SK-N-SH (cell line): ENCODE measurements around the gene FGF8. TPM values are rescaled to one million over a fixed set of nuclear protein-coding genes. Genes with fewer than 3 reads are reported as not detected.

Experiments
- CTCF ChIA-PET: fragments of 300-600, 350-600 bp; formaldehyde crosslinking; extraction: SDS; loops from one replicate; lab custom pipeline; 2021; lab: Yijun Ruan, JAX
- POLR2A ChIA-PET: fragments of 350-600 bp; sonication (Branson Sonifier 250); formaldehyde crosslinking; extraction: SDS; loops from one replicate; lab custom pipeline; 2020; ENCODE audit warnings: antibody characterized with exemption, inconsistent platforms; lab: Yijun Ruan, JAX
- DNase-seq: peaks from one replicate; pipeline ENCODE4 v3.0.0; 2012
- H2AFZ ChIP-seq: fragments of 200-600 bp; sonication (generic); 2 replicates; pipeline ENCODE4 v1.8.1; 2016; ENCODE audit warnings: antibody characterized with exemption, mild to moderate bottlenecking, low read depth
- H3F3A ChIP-seq: fragments of 200-600 bp; sonication (generic); replicated peaks from 2 replicates; pipeline ENCODE3; 2016; ENCODE audit warnings: antibody characterized with exemption, mild to moderate bottlenecking; ENCODE audit not compliant: insufficient read depth
- H3K27ac ChIP-seq, 2 experiments: fragments of 200-500 bp in 1 of 2; fragments of 200-600 bp in 1 of 2; sonication (Bioruptor generic) in 1 of 2; sonication (generic), shearing (Covaris generic) in 1 of 2; 2 replicates each; pipeline versions ENCODE4 v1.5.1 to v1.6.1; 2014 to 2016; ENCODE audit warnings: low read depth in 2 of 2, inconsistent platforms in 1 of 2, low read length in 1 of 2, mild to moderate bottlenecking in 1 of 2, mixed read lengths in 1 of 2
- H3K27me3 ChIP-seq: fragments of 200-600 bp; sonication (generic), shearing (Covaris generic); 2 replicates; pipeline ENCODE4 v1.6.1; 2016; ENCODE audit warnings: mixed run types; ENCODE audit not compliant: insufficient read depth
- H3K36me3 ChIP-seq, 2 experiments: fragments of 200-500 bp in 1 of 2; fragments of 200-600 bp in 1 of 2; sonication (Bioruptor generic) in 1 of 2; sonication (generic) in 1 of 2; replicated peaks in 1 of 2; 2 replicates each; pipeline versions ENCODE3 to v1.5.1; 2014 to 2016; ENCODE audit warnings: low read length in 1 of 2, mild to moderate bottlenecking in 1 of 2; ENCODE audit not compliant: insufficient read depth in 2 of 2, control insufficient read depth in 1 of 2
- H3K4me1 ChIP-seq, 2 experiments: fragments of 200-500 bp in 1 of 2; fragments of 200-600 bp in 1 of 2; sonication (Bioruptor generic) in 1 of 2; sonication (generic), shearing (Covaris generic) in 1 of 2; 2 replicates each; pipeline versions ENCODE4 v1.5.1 to v1.6.1; 2014 to 2016; ENCODE audit warnings: low read depth in 1 of 2, low read length in 1 of 2, mixed run types in 1 of 2; ENCODE audit not compliant: insufficient read depth in 2 of 2, control insufficient read depth in 1 of 2
- H3K4me2 ChIP-seq: fragments of 200-600 bp; sonication (generic), shearing (Covaris generic); 2 replicates; pipeline ENCODE4 v1.6.1; 2017; ENCODE audit warnings: mixed run types
- H3K4me3 ChIP-seq, 2 experiments: fragments of 200-500 bp in 1 of 2; fragments of 200-600 bp in 1 of 2; sonication (Bioruptor generic) in 1 of 2; sonication (generic), shearing (Covaris generic) in 1 of 2; 2 replicates each; pipeline versions ENCODE4 v1.5.1 to v1.8.1; 2014 to 2016; ENCODE audit warnings: low read depth in 2 of 2, inconsistent platforms in 1 of 2, low read length in 1 of 2, mild to moderate bottlenecking in 1 of 2, mixed read lengths in 1 of 2, moderate library complexity in 1 of 2
- H3K79me2 ChIP-seq: fragments of 200-600 bp; sonication (generic); 2 replicates; pipeline ENCODE4 v1.8.1; 2017; ENCODE audit warnings: mild to moderate bottlenecking; ENCODE audit not compliant: insufficient read depth
- H3K9ac ChIP-seq: fragments of 200-600 bp; sonication (generic); 2 replicates; pipeline ENCODE4 v1.6.1; 2017; ENCODE audit warnings: mixed run types
- H3K9me2 ChIP-seq: fragments of 200-600 bp; sonication (generic); 2 replicates; pipeline ENCODE4 v1.6.1; 2017; ENCODE audit warnings: mixed run types
- H3K9me3 ChIP-seq: fragments of 200-600 bp; sonication (generic); 2 replicates; pipeline ENCODE4 v1.6.1; 2017; ENCODE audit warnings: mixed run types, mild to moderate bottlenecking, moderate library complexity
- H4K20me1 ChIP-seq: fragments of 200-600 bp; sonication (generic); 2 replicates; pipeline ENCODE4 v1.6.1; 2017; ENCODE audit warnings: mild to moderate bottlenecking, mixed run types; ENCODE audit not compliant: insufficient read depth
- CTCF ChIP-seq: fragments of 200-600 bp; sonication (generic); IDR thresholded peaks from 2 replicates; pipeline ENCODE4 v1.6.1; 2017; ENCODE audit warnings: antibody characterized with exemption, mild to moderate bottlenecking, moderate library complexity
- EZH2phosphoT487 ChIP-seq: fragments of 200-600 bp; sonication (generic); IDR thresholded peaks from 2 replicates; pipeline ENCODE4 v1.6.1; 2017; ENCODE audit warnings: low read depth, mixed run types, mild to moderate bottlenecking, antibody characterized with exemption, moderate library complexity, borderline replicate concordance
- FOXJ3 ChIP-seq: sonication (generic); formaldehyde crosslinking; IDR thresholded peaks from 2 replicates; pipeline ENCODE4 v1.5.1; 2020; ENCODE audit warnings: mild to moderate bottlenecking, missing genetic modification reagents
- FOXM1 ChIP-seq: IDR thresholded peaks from 2 replicates; pipeline ENCODE4 v1.4.0; 2012; ENCODE audit warnings: low read depth, mild to moderate bottlenecking
- GABPA ChIP-seq: IDR thresholded peaks from 2 replicates; pipeline ENCODE4 v1.4.0; 2012; ENCODE audit warnings: low read depth, mild to moderate bottlenecking
- JUND ChIP-seq: IDR thresholded peaks from 2 replicates; pipeline ENCODE4 v1.4.0; 2012
- PBX3 ChIP-seq: IDR thresholded peaks from 2 replicates; pipeline ENCODE4; 2012
- POLR2AphosphoS5 ChIP-seq: IDR thresholded peaks from 2 replicates; pipeline ENCODE4 v1.6.1; 2012; ENCODE audit warnings: low read depth, low read length
- RAD21 ChIP-seq: IDR thresholded peaks from 2 replicates; pipeline ENCODE4 v1.6.1; 2012; ENCODE audit warnings: mild to moderate bottlenecking, low read length
- REST ChIP-seq: IDR thresholded peaks from 2 replicates; pipeline ENCODE4 v1.6.1; 2012; ENCODE audit warnings: mild to moderate bottlenecking, low read depth, low read length, moderate library complexity
- SMC3 ChIP-seq: IDR thresholded peaks from 2 replicates; pipeline ENCODE4 v1.6.1; 2012; ENCODE audit warnings: low read depth, low read length, improper control_type of control experiment
- TEAD4 ChIP-seq: IDR thresholded peaks from 2 replicates; pipeline ENCODE4 v1.4.0; 2012; ENCODE audit warnings: mild to moderate bottlenecking, borderline replicate concordance; ENCODE audit not compliant: insufficient read depth
- YY1 ChIP-seq: IDR thresholded peaks from 2 replicates; pipeline ENCODE4 v1.4.0; 2012; ENCODE audit warnings: low read depth, mild to moderate bottlenecking
- WGBS: methylation state at CpG from one replicate; pipeline ENCODE4 v1.1.6; 2017; ENCODE audit warnings: low lambda C conversion rate; 5-methylcytosine and 5-hydroxymethylcytosine counted together
- polyA plus RNA-seq, 3 experiments: library from polyadenylated mRNA; depleted of rRNA; stranded (reverse); fragments of >200 nt; gene quantifications; 2 replicates each; pipeline ENCODE4 v1.2.3, GENCODE V29; 2012
- TF ChIP-seq, protein P1 (sequence below): IDR thresholded peaks from 2 replicates; pipeline ENCODE4 v1.4.0; 2012; ENCODE audit warnings: low read depth, borderline replicate concordance

FGF8 gene
- polyA plus RNA-seq, 1 of the 3 experiments (the other 2 are of a cell fraction) = not detected

DNA sequence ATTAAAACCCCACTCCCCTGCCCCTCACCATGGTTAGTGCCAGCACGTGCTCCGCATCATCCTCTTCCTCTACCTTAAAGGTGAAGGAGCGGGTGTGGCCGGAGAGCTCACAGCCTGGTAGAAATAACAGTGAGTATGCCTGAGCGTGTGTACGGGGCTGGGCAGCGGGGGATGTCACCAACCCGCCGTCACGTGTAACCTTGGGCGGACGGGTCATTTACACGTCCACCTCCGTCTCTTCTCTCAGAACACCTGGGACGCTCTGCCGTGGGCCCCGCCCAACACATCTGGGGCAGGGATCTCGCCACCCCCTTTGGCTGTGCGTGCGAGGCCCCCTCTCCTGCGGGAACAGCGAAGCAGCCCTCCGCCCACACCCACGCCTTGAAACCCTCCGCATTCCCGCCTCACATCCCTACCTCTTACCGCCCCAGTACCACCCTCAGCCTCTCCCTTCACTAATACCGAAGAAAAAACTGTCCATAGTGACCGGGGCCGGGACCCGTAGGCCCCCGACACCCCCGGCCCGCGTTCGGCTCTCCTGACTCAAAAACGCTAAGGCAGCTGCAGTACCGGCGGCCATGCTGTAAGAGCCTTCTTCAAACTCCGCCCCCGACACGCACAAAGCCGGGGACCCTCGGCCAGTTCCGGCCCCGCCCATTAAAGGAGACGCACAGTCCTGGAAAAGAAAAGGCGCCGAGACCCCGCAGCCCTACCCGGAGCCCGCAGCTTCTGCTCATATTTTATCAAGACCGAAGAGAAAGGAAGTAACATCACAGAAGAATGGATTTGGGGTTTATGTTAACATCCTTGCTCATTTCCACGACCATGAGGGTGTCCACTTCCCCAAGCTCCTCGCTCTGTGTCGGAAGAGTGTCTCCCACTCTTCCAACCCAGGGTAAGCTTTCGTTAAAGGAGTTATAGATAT lies 7.2 kb upstream of the FGF8 start, which contains the start of gene NPM3 (continued):
- TF ChIP-seq EZH2phosphoT487 = no peak
- no peak for TF ChIP-seq JUND
- no peak for TF ChIP-seq SMC3
- TF ChIP-seq, protein P1, sequence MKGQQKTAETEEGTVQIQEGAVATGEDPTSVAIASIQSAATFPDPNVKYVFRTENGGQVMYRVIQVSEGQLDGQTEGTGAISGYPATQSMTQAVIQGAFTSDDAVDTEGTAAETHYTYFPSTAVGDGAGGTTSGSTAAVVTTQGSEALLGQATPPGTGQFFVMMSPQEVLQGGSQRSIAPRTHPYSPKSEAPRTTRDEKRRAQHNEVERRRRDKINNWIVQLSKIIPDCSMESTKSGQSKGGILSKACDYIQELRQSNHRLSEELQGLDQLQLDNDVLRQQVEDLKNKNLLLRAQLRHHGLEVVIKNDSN = peak; percentile 8; the same call in 1 of the 2 replicates
- TF ChIP-seq TEAD4 = no peak
- TF ChIP-seq RAD21 = no peak
- TF ChIP-seq REST = no peak
- TF ChIP-seq YY1 = peak; percentile 94

GRCh38 chr10:101781984-101782810 lies 6.3 kb upstream of the FGF8 start:
- Histone ChIP-seq H2AFZ (no peak overlapping the region), H3K79me2 (peaks cover 12% of the 10 kb centered on the region), H3K9me3 (no peaks in the 10 kb centered on the region), H3K9me2 (no peaks in the 10 kb centered on the region), H3F3A (peaks cover 41% of the 10 kb centered on the region), H4K20me1 (peaks cover 29% of the 10 kb centered on the region; the same call in 1 of the 2 replicates), H3K4me2 (peak overlapping the region; percentile 91), H3K27ac (no peak overlapping the region), H3K4me3 (peak overlapping the region; percentile 77 to 96), H3K9ac (peak overlapping the region; percentile 74), H3K27me3 (no peaks in the 10 kb centered on the region), H3K36me3 (peaks cover 31 to 33% of the 10 kb centered on the region in 2 experiments), H3K4me1 (peaks cover 8 to 23% of the 10 kb centered on the region in 2 experiments; a peak in 3 of 4 replicates)
- ChIA-PET CTCF (interaction anchor here (0.6 to 11.7 kb wide), 17 partner anchors 10 to 801 kb away, joined by 3 to 297 read pairs (median 8); partner anchors contain the start of genes DPCD and POLL), POLR2A (interaction anchor here (1.7 kb wide), 1 partner anchor 180 kb away, joined by 10 read pairs; no protein-coding TSS in a partner anchor)
- 63% methylated on average over 11 of the region's 17 CpGs for WGBS
- peak; percentile 28 for DNase-seq
- TF ChIP-seq FOXM1 (no peak), FOXJ3 (CRISPR knock-in tag) (no peak), SMC3 (no peak), CTCF (no peak), JUND (no peak), PBX3 (no peak), POLR2AphosphoS5 (no peak), GABPA (no peak)
- TF ChIP-seq, protein P1 = no peak
